ENCODE measurements around the gene TNS1.

Gene TNS1

GRCh38 chr2:217969588-217969987 lies 33.2 kb downstream of the TNS1 start:
- Histone ChIP-seq H3K9me3 (ENCODE audit: severe bottlenecking) (no peaks in the 10 kb centered on the region), H3K4me1 (ENCODE audit: insufficient read depth, poor library complexity, severe bottlenecking) (peaks cover 6% of the 10 kb centered on the region), H3K36me3 (ENCODE audit: low read depth) (no peaks in the 10 kb centered on the region; the same call in 1 of the 2 replicates), H3K27ac (ENCODE audit: poor library complexity, severe bottlenecking) (no peak overlapping the region), H3K4me3 (ENCODE audit: severe bottlenecking) (no peak overlapping the region), H3K27me3 (ENCODE audit: insufficient read depth, poor library complexity, severe bottlenecking) (no peaks in the 10 kb centered on the region)
- ATAC-seq (ENCODE audit: low read depth) = no peak
- no peak for DNase-seq (ENCODE audit: low spot score)
- TF ChIP-seq CTCF (IDR thresholded peaks at IDR 0.05; ENCODE audit: poor library complexity, severe bottlenecking) = no peak

GRCh38 chr2:217968023-217968422 lies 34.8 kb downstream of the TNS1 start:
- TF ChIP-seq CTCF (IDR thresholded peaks at IDR 0.05; ENCODE audit: poor library complexity, severe bottlenecking) = no peak
- Histone ChIP-seq H3K27me3 (ENCODE audit: insufficient read depth, poor library complexity, severe bottlenecking) (no peaks in the 10 kb centered on the region), H3K36me3 (ENCODE audit: low read depth) (no peaks in the 10 kb centered on the region; the same call in 1 of the 2 replicates), H3K9me3 (ENCODE audit: severe bottlenecking) (no peaks in the 10 kb centered on the region), H3K27ac (ENCODE audit: poor library complexity, severe bottlenecking) (no peak overlapping the region), H3K4me1 (ENCODE audit: insufficient read depth, poor library complexity, severe bottlenecking) (peaks cover 6% of the 10 kb centered on the region), H3K4me3 (ENCODE audit: severe bottlenecking) (no peak overlapping the region)
- ATAC-seq (ENCODE audit: low read depth) (no peak), DNase-seq (ENCODE audit: low spot score) (no peak)

GRCh38 chr2:217966423-217967070 lies 36.2 kb downstream of the TNS1 start:
- no peak overlapping the region for H3K4me3 ChIP-seq (ENCODE audit: severe bottlenecking)
- H3K4me1 ChIP-seq (ENCODE audit: insufficient read depth, poor library complexity, severe bottlenecking) = peaks cover 6% of the 10 kb centered on the region
- DNase-seq (ENCODE audit: low spot score) = no peak
- H3K27ac ChIP-seq (ENCODE audit: poor library complexity, severe bottlenecking) = no peak overlapping the region
- H3K36me3 ChIP-seq (ENCODE audit: low read depth) = no peaks in the 10 kb centered on the region; the same call in 1 of the 2 replicates
- TF ChIP-seq CTCF (IDR thresholded peaks at IDR 0.05; ENCODE audit: poor library complexity, severe bottlenecking) = no peak
- no peaks in the 10 kb centered on the region for H3K27me3 ChIP-seq (ENCODE audit: insufficient read depth, poor library complexity, severe bottlenecking)
- ATAC-seq (ENCODE audit: low read depth) = no peak
- H3K9me3 ChIP-seq (ENCODE audit: severe bottlenecking) = no peaks in the 10 kb centered on the region

GRCh38 chr2:217964275-217965161 lies 38.3 kb downstream of the TNS1 start:
- Histone ChIP-seq H3K4me1 (ENCODE audit: insufficient read depth, poor library complexity, severe bottlenecking) (peaks cover 6% of the 10 kb centered on the region), H3K36me3 (ENCODE audit: low read depth) (no peaks in the 10 kb centered on the region; the same call in 1 of the 2 replicates), H3K27me3 (ENCODE audit: insufficient read depth, poor library complexity, severe bottlenecking) (no peaks in the 10 kb centered on the region), H3K4me3 (ENCODE audit: severe bottlenecking) (no peak overlapping the region), H3K9me3 (ENCODE audit: severe bottlenecking) (no peaks in the 10 kb centered on the region), H3K27ac (ENCODE audit: poor library complexity, severe bottlenecking) (no peak overlapping the region)
- ATAC-seq (ENCODE audit: low read depth) (no peak), DNase-seq (ENCODE audit: low spot score) (no peak)
- TF ChIP-seq CTCF (IDR thresholded peaks at IDR 0.05; ENCODE audit: poor library complexity, severe bottlenecking) = no peak

Measured in RWPE2 (cell line).